ENCODE measurements around the gene NCAPD2.
A peak's percentile ranks its signal among the peaks of the same experiment; 100 is the strongest.

Gene NCAPD2

DNA sequence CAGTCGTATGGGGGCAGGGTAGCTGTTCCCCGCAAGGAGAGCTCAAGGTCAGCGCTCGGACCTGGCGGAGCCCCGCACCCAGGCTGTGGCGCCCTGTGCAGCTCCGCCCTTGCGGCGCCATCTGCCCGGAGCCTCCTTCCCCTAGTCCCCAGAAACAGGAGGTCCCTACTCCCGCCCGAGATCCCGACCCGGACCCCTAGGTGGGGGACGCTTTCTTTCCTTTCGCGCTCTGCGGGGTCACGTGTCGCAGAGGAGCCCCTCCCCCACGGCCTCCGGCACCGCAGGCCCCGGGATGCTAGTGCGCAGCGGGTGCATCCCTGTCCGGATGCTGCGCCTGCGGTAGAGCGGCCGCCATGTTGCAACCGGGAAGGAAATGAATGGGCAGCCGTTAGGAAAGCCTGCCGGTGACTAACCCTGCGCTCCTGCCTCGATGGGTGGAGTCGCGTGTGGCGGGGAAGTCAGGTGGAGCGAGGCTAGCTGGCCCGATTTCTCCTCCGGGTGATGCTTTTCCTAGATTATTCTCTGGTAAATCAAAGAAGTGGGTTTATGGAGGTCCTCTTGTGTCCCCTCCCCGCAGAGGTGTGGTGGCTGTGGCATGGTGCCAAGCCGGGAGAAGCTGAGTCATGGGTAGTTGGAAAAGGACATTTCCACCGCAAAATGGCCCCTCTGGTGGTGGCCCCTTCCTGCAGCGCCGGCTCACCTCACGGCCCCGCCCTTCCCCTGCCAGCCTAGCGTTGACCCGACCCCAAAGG is 41.2 kb downstream of the NCAPD2 start:
- peak; percentile 58 for DNase-seq

- DNase-seq = no peak
These were observed 41.7 kb downstream of the NCAPD2 start for GRCh38 chr12:6535697-6535946.

- no peak for DNase-seq
These were observed 42.3 kb downstream of the NCAPD2 start for GRCh38 chr12:6535960-6536847.

DNA sequence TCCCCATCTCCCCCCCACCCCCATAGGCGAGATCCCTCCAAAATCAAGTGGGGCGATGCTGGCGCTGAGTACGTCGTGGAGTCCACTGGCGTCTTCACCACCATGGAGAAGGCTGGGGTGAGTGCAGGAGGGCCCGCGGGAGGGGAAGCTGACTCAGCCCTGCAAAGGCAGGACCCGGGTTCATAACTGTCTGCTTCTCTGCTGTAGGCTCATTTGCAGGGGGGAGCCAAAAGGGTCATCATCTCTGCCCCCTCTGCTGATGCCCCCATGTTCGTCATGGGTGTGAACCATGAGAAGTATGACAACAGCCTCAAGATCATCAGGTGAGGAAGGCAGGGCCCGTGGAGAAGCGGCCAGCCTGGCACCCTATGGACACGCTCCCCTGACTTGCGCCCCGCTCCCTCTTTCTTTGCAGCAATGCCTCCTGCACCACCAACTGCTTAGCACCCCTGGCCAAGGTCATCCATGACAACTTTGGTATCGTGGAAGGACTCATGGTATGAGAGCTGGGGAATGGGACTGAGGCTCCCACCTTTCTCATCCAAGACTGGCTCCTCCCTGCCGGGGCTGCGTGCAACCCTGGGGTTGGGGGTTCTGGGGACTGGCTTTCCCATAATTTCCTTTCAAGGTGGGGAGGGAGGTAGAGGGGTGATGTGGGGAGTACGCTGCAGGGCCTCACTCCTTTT is 43.1 kb downstream of the NCAPD2 start:
- DNase-seq = no peak

DNA sequence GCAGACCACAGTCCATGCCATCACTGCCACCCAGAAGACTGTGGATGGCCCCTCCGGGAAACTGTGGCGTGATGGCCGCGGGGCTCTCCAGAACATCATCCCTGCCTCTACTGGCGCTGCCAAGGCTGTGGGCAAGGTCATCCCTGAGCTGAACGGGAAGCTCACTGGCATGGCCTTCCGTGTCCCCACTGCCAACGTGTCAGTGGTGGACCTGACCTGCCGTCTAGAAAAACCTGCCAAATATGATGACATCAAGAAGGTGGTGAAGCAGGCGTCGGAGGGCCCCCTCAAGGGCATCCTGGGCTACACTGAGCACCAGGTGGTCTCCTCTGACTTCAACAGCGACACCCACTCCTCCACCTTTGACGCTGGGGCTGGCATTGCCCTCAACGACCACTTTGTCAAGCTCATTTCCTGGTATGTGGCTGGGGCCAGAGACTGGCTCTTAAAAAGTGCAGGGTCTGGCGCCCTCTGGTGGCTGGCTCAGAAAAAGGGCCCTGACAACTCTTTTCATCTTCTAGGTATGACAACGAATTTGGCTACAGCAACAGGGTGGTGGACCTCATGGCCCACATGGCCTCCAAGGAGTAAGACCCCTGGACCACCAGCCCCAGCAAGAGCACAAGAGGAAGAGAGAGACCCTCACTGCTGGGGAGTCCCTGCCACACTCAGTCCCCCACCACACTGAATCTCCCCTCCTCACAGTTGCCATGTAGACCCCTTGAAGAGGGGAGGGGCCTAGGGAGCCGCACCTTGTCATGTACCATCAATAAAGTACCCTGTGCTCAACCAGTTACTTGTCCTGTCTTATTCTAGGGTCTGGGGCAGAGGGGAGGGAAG is 43.9 kb downstream of the NCAPD2 start:
- peak; percentile 80 for DNase-seq

DNA sequence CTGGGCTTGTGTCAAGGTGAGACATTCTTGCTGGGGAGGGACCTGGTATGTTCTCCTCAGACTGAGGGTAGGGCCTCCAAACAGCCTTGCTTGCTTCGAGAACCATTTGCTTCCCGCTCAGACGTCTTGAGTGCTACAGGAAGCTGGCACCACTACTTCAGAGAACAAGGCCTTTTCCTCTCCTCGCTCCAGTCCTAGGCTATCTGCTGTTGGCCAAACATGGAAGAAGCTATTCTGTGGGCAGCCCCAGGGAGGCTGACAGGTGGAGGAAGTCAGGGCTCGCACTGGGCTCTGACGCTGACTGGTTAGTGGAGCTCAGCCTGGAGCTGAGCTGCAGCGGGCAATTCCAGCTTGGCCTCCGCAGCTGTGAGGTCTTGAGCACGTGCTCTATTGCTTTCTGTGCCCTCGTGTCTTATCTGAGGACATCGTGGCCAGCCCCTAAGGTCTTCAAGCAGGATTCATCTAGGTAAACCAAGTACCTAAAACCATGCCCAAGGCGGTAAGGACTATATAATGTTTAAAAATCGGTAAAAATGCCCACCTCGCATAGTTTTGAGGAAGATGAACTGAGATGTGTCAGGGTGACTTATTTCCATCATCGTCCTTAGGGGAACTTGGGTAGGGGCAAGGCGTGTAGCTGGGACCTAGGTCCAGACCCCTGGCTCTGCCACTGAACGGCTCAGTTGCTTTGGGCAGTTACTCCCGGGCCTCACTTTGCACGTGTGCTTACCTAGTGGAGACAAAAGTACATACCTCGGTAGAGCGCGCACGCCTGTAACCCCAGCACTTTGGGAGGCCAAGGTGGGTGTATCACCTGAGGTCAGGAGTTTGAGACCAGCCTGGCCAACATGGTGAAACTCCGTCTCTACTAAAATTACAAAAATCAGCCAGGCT is 44.8 kb downstream of the NCAPD2 start:
- DNase-seq = no peak

DNA sequence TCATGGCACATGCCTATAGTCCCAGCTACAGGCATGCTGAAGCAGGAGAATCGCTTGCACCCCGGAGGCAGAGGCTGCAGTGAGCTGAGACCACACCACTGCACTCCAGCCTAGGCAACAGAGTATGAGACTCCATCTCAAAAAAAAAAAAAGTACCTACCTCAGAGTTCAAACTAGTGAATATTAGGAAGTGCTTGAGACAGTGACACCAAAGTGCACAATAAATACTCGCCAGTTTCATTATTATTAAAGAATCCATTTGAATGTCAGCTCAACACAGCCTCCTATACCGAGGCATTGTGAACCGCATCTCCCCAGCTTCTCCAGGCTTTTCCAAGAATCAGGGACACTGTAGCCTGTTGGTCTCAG is 45.4 kb downstream of the NCAPD2 start:
- no peak for DNase-seq

DNA sequence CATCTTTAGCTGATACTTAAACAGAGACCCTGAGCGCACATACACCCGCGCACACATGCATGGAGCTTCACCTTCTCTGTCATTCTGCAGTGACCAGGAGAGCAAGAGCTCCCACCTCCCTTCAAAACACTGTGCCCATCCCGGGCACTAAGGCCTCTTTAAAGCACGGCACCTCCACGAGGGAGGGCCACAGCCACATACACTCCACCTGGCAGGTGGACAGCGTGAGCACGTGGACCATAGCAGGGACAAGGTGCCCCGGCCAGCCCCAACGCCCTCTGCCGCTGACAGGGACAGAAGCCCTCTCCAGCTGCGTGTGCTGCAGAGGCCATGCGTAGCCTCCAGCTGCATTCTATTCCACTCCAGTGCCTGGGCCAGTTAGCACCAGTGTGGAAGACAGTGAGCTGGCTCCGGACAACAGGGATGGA is 45.8 kb downstream of the NCAPD2 start:
- no peak for DNase-seq

GRCh38 chr12:6540181-6540877 is 46.4 kb downstream of the NCAPD2 start:
- no peak for DNase-seq

DNA sequence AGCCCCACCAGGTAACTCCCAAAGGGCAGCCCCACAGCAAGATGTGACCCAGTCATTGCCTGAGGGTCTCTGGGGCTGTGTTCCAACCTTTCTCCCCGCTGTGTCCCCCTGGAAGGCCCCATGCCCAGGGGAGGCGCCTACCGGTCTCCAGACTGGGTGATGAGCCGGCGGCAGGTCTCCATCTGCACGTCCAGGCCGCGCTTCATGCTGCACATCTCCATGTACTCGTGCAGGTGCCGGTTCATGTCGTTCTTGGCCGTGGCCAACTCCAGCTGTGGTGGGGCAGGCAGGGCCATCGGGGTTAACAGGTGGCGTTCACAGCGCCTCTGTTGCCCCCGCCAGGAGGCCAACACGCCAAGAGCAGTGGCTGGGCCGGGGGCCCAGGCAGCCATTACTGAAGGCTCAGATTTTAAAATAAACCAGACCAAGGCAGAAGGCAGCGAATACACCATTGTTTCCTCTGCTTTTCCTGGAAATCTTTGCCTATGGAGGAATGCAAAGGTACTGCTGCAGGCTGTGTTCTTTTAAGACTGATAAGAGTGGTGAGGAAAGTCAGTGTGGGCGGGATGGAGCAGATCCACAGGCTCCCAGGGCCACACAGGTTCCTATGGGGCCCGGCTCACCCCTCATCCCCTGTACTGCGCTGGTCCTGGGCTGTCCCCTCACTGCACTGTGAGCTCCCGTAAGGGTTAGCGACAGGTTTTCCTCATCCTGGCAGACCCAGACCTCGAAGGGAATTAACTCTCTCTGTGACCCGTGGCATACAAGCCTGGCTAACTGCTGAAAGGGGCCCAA is 47.7 kb downstream of the NCAPD2 start:
- DNase-seq = no peak

DNA sequence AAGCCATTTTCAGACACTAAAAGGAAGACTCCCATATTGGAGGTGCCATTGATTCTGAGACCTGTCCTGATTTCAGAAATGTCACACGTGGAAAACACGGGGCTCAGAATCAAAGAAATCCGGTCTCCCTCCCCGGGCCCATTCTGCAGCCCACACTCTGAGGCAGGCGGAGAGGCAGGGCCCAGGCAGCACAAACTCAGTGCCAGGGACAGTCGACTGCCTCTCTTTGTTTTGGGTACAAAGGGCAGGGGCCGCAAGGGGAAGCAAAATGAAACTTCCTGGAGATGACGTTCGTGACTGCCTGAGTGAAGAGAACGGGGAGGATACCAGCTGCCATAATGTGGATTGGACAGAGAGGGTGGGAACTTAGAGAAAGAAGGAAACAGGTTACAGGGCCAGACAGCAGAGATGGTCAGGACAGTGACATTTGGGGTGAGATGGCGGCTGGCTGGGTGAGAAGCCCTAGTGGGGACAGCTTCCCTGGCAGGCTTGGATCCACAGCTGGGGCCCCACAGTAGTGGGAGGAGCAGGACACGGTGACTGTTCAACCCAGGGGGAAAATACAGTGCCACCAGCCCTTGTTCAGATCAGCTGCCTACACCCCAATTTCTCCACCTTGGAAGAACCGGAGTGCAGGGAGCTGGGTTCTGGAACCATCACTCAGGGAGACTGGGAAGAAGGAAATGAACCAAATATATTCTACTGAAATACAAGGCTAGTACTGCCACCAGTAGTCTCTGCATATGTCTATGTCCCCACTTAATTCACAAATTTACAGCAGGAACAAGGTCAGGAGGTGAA is 48.5 kb downstream of the NCAPD2 start:
- DNase-seq = no peak

GRCh38 chr12:6546016-6546415 is 52.1 kb downstream of the NCAPD2 start:
- DNase-seq = no peak

DNA sequence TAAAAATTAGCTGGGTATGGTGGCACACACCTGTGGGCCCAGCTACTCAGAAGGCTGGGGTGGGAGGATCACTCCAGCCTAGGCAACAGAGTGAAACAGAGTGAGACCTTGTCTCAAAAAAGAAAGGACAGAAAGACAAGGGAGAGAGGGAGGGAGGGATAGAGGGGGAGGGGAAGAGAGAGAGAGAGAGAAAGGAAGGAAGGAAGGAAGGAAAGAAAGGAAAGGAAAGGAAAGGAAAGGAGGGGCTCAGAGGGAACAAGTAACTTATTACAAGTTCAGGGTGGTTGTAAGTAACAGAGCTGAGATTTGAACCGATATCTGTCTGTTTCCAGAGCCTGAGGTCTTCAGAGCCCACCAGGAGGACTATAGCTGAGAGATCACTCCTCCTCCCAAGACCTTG is 53.7 kb downstream of the NCAPD2 start:
- no peak for DNase-seq

DNA sequence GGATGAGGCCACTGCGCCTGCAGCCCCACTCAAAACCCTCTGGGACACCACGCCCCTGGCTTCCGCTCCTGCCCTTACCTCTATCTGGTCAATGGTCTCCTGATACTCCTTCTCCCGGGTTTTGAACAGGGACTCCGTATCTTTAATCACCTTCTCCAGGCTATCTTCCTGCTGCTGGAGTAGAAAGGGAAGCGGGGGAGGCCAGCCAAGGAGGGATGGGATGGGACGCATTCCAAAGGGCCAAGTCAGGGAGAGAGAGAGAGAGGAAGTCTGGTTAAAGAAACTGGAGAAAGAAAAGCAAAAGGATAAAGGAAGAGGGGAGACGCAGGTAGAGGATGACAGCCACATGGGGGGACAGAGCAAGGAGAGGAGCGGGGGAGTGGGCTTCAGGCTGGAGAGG is 54.1 kb downstream of the NCAPD2 start:
- DNase-seq = no peak

DNA sequence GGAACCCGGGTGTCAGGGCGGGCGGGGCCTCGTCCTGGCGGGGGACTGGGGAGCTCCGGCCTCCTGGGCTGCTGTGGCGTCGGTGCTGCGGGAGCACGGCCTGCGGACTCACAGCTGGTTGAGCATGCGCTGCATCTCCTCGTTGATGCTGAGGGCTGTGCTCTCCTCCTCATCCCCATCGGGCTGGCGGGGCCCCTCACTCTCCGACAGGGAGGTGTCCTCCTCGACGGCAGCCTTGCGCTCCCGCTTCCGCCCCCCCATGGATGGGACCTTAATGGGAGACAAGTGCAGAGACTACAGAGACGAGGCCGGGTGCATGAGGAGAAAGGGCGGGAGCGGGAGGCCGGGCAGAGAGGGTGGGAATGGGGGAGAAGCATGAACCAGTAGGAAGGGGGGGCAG is 54.7 kb downstream of the NCAPD2 start:
- DNase-seq = no peak

DNA sequence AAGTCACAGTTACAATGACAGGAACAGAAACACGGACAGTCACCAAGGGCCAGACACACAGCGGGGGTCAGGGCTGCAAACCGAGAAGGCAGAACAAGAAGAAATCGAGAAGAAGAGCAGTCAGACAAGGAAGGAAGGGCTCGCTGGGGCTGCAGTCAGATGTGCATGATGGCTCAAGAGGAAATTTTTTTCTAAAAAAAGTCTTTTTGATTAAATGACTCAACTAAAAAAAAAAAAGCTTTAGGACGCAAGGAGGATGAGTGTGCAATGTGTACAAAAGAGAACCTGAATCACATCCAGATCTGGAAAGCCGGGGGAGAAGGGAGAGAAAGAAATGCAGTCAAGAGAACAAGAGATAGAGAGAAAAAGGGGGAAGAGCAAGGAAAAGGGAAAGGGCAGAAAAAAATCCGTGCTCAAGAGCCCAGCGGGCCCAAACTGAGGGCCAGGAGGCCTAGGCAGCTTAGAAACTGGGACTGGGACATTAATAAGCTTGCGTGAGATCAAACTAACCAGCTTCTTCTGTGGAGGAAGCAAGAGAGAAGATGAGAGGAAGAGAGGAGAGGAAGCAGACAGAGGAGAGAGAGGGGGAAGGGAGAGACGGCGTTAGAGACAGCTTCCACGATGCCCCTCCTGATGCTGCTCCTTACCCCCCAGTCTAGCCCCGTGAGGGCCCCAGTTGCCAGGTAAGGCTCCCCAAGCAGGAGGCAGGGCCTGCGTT is 55.2 kb downstream of the NCAPD2 start:
- no peak for DNase-seq

DNA sequence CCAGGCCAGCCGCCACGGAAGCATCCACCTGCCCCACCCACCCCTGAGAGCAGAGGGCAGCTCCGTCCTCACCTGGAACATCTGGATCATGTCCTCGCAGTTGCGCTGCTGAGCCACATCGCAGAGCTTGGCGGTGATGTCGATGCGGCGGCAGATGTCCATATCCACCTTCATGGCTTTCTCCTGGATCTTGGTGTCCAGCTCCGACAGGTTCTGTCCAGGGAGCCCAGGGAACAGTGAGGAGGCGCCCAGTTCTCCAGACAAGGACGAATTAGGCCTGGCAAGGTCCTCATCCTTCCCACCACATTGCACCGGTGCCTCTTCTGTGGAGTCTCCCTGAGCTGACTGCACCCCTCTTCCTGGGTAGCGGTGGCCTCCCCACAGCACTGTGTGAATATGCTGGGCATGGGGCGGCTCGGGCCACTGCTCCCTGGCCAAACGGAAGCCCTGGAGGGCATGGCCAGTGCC is 55.8 kb downstream of the NCAPD2 start:
- no peak for DNase-seq

GRCh38 chr12:6550294-6551062 is 56.6 kb downstream of the NCAPD2 start:
- DNase-seq = peak; percentile 59

Measured in midbrain (tissue), 1 donor.